Suppressor macrophage treated with lipopolysaccharide for 4 hours (primary cell): Measurements from ENCODE around the gene GBA2.

Experiments used
- DNase-seq: peaks from one replicate; pipeline ENCODE4 v3.0.0-alpha.2; 2020

GBA2 gene

GRCh38 chr9:35748858-35749514 lies at the start of gene GBA2, which contains the start of gene RGP1:
GBA2 (minus strand) TSS chr9:35749228; CDS start chr9:35748704, 524 bp downstream.
RGP1 (plus strand) TSS chr9:35749287; CDS start chr9:35749756, 469 bp downstream.
- peak; percentile 83 for DNase-seq

- no peak for DNase-seq
Observed at GRCh38 chr9:35797311-35798109, 48.5 kb upstream of the GBA2 start.

- DNase-seq, result no peak
Observed at GRCh38 chr9:35795695-35796094, 46.7 kb upstream of the GBA2 start.

- no peak for DNase-seq
Observed at GRCh38 chr9:35793461-35793860, 44.4 kb upstream of the GBA2 start.

- DNase-seq, result no peak
Observed at GRCh38 chr9:35792826-35793225, 43.8 kb upstream of the GBA2 start.

GRCh38 chr9:35792024-35792813 lies 43.2 kb upstream of the GBA2 start:
- no peak for DNase-seq

GRCh38 chr9:35791297-35791921 lies 42.4 kb upstream of the GBA2 start, which contains the start of gene NPR2:
NPR2 (plus strand) TSS chr9:35791591; CDS start chr9:35792409, 818 bp downstream.
- DNase-seq, result no peak

- DNase-seq, result peak; percentile 76
Observed at GRCh38 chr9:35790385-35791296, 41.6 kb upstream of the GBA2 start.

GRCh38 chr9:35790025-35790384 lies 41.0 kb upstream of the GBA2 start:
- DNase-seq, result no peak

GRCh38 chr9:35789541-35789940 lies 40.5 kb upstream of the GBA2 start:
- no peak for DNase-seq

- no peak for DNase-seq
Observed at GRCh38 chr9:35783418-35783817, 34.4 kb upstream of the GBA2 start.

- DNase-seq, result no peak
Observed at GRCh38 chr9:35781066-35781465, 32.0 kb upstream of the GBA2 start.

- no peak for DNase-seq
Observed at GRCh38 chr9:35778496-35778895, 29.5 kb upstream of the GBA2 start.

GRCh38 chr9:35776018-35776417 lies 27.0 kb upstream of the GBA2 start:
- DNase-seq, result no peak

- peak; percentile 51 for DNase-seq
Observed at GRCh38 chr9:35774907-35775635, 26.0 kb upstream of the GBA2 start.

GRCh38 chr9:35771943-35772342 lies 22.9 kb upstream of the GBA2 start:
- DNase-seq, result no peak

GRCh38 chr9:35771534-35771933 lies 22.5 kb upstream of the GBA2 start:
- DNase-seq, result no peak

GRCh38 chr9:35771075-35771433 lies 22.0 kb upstream of the GBA2 start:
- DNase-seq, result no peak

GRCh38 chr9:35769763-35770162 lies 20.7 kb upstream of the GBA2 start:
- no peak for DNase-seq

- no peak for DNase-seq
Observed at GRCh38 chr9:35767458-35767857, 18.4 kb upstream of the GBA2 start.

- no peak for DNase-seq
Observed at GRCh38 chr9:35766997-35767396, 18.0 kb upstream of the GBA2 start.
